ENCODE measurements around the gene PLEK2.

- TF ChIP-seq CTCF (optimal IDR thresholded peaks at IDR 0.05 in 1 of 3, IDR thresholded peaks at IDR 0.05 in 1 of 3, conservative IDR thresholded peaks at IDR 0.05 in 1 of 3; ENCODE audit: extremely low read depth in 1 of 3, insufficient read depth in 2 of 3, low read length in 3 of 3), result no peak
- TF ChIP-seq EZH2 (IDR thresholded peaks at IDR 0.05; ENCODE audit: low read length), result no peak
Observed at GRCh38 chr14:67385120-67385519, 26.8 kb downstream of the PLEK2 start.
